Sigmoid colon (tissue), 4 donors: ENCODE measurements around the gene NTM.

Source experiments
- CTCF ChIP-seq, 4 experiments: fragments of 450-650 bp in 3 of 4; fragments of 200-600 bp in 1 of 4; IDR thresholded peaks; one replicate each; pipeline ENCODE4 v1.5.1; 2016 to 2019; ENCODE audit warnings: antibody characterized with exemption in 4 of 4, mild to moderate bottlenecking in 3 of 4, moderate library complexity in 2 of 4
- EP300 ChIP-seq, 4 donors: sonication (generic); formaldehyde crosslinking; IDR thresholded peaks; one replicate each; pipeline ENCODE4 v1.6.1; 2017; ENCODE audit warnings: antibody characterized with exemption in 4 of 4

GRCh38 chr11:131807876-131808275, 437.5 kb downstream of the NTM start:
- no peak for TF ChIP-seq CTCF (IDR thresholded peaks at IDR 0.05)
- TF ChIP-seq EP300 (IDR thresholded peaks at IDR 0.05) = no peak
